ENCODE results near the gene ARF3.

ARF3 gene

GRCh38 chr12:48954841-48955501 lies 2.3 kb downstream of the ARF3 start:
- H3K27me3 ChIP-seq (ENCODE audit: control insufficient read depth, insufficient read depth, low read length) = no peaks in the 10 kb centered on the region
- peaks cover 34% of the 10 kb centered on the region for H3K36me3 ChIP-seq (ENCODE audit: control insufficient read depth, low read depth, low read length)
- H3K9me3 ChIP-seq (ENCODE audit: control insufficient read depth, low read depth, low read length) = no peaks in the 10 kb centered on the region
- no peak overlapping the region for H3K27ac ChIP-seq (ENCODE audit: low read length)
- peak overlapping the region; percentile 79 for H3K4me3 ChIP-seq (ENCODE audit: low read length)
- peaks cover 17% of the 10 kb centered on the region for H3K4me1 ChIP-seq (ENCODE audit: control insufficient read depth, low read depth, low read length)
- no peak overlapping the region for H3K9ac ChIP-seq (ENCODE audit: low read length)

GRCh38 chr12:48954061-48954460 lies 3.2 kb downstream of the ARF3 start:
- H3K27me3 ChIP-seq (ENCODE audit: control insufficient read depth, insufficient read depth, low read length) = no peaks in the 10 kb centered on the region
- no peaks in the 10 kb centered on the region for H3K9me3 ChIP-seq (ENCODE audit: control insufficient read depth, low read depth, low read length)
- H3K36me3 ChIP-seq (ENCODE audit: control insufficient read depth, low read depth, low read length) = peaks cover 40% of the 10 kb centered on the region
- H3K27ac ChIP-seq (ENCODE audit: low read length) = no peak overlapping the region
- H3K4me3 ChIP-seq (ENCODE audit: low read length) = no peak overlapping the region
- peaks cover 17% of the 10 kb centered on the region for H3K4me1 ChIP-seq (ENCODE audit: control insufficient read depth, low read depth, low read length)
- H3K9ac ChIP-seq (ENCODE audit: low read length) = no peak overlapping the region

- Histone ChIP-seq H3K9ac (ENCODE audit: low read length) (no peak overlapping the region), H3K36me3 (ENCODE audit: control insufficient read depth, low read depth, low read length) (peaks cover 43% of the 10 kb centered on the region), H3K4me3 (ENCODE audit: low read length) (no peak overlapping the region), H3K27me3 (ENCODE audit: control insufficient read depth, insufficient read depth, low read length) (no peaks in the 10 kb centered on the region), H3K4me1 (ENCODE audit: control insufficient read depth, low read depth, low read length) (peaks cover 13% of the 10 kb centered on the region), H3K9me3 (ENCODE audit: control insufficient read depth, low read depth, low read length) (no peaks in the 10 kb centered on the region), H3K27ac (ENCODE audit: low read length) (no peak overlapping the region)
Measured at GRCh38 chr12:48952691-48953090, 4.6 kb downstream of the ARF3 start.

GRCh38 chr12:48947727-48948126 lies 9.6 kb downstream of the ARF3 start:
- no peak overlapping the region for H3K27ac ChIP-seq (ENCODE audit: low read length)
- H3K4me3 ChIP-seq (ENCODE audit: low read length) = no peak overlapping the region
- no peak overlapping the region for H3K9ac ChIP-seq (ENCODE audit: low read length)
- H3K27me3 ChIP-seq (ENCODE audit: control insufficient read depth, insufficient read depth, low read length) = no peaks in the 10 kb centered on the region
- H3K4me1 ChIP-seq (ENCODE audit: control insufficient read depth, low read depth, low read length) = no peaks in the 10 kb centered on the region
- H3K9me3 ChIP-seq (ENCODE audit: control insufficient read depth, low read depth, low read length) = no peaks in the 10 kb centered on the region
- H3K36me3 ChIP-seq (ENCODE audit: control insufficient read depth, low read depth, low read length) = peaks cover 24% of the 10 kb centered on the region

- Histone ChIP-seq H3K27ac (ENCODE audit: low read length) (no peak overlapping the region), H3K9ac (ENCODE audit: low read length) (no peak overlapping the region), H3K9me3 (ENCODE audit: control insufficient read depth, low read depth, low read length) (no peaks in the 10 kb centered on the region), H3K4me3 (ENCODE audit: low read length) (no peak overlapping the region), H3K36me3 (ENCODE audit: control insufficient read depth, low read depth, low read length) (peaks cover 17% of the 10 kb centered on the region), H3K4me1 (ENCODE audit: control insufficient read depth, low read depth, low read length) (no peaks in the 10 kb centered on the region), H3K27me3 (ENCODE audit: control insufficient read depth, insufficient read depth, low read length) (no peaks in the 10 kb centered on the region)
Measured at GRCh38 chr12:48946943-48947342, 10.3 kb downstream of the ARF3 start.

GRCh38 chr12:48946205-48946604 lies 11.1 kb downstream of the ARF3 start:
- H3K27me3 ChIP-seq (ENCODE audit: control insufficient read depth, insufficient read depth, low read length) = no peaks in the 10 kb centered on the region
- no peak overlapping the region for H3K4me3 ChIP-seq (ENCODE audit: low read length)
- H3K9me3 ChIP-seq (ENCODE audit: control insufficient read depth, low read depth, low read length) = no peaks in the 10 kb centered on the region
- no peaks in the 10 kb centered on the region for H3K4me1 ChIP-seq (ENCODE audit: control insufficient read depth, low read depth, low read length)
- peaks cover 17% of the 10 kb centered on the region for H3K36me3 ChIP-seq (ENCODE audit: control insufficient read depth, low read depth, low read length)
- no peak overlapping the region for H3K9ac ChIP-seq (ENCODE audit: low read length)
- no peak overlapping the region for H3K27ac ChIP-seq (ENCODE audit: low read length)

GRCh38 chr12:48943221-48943620 lies 14.1 kb downstream of the ARF3 start:
- H3K4me1 ChIP-seq (ENCODE audit: control insufficient read depth, low read depth, low read length) = no peaks in the 10 kb centered on the region
- H3K9ac ChIP-seq (ENCODE audit: low read length) = no peak overlapping the region
- H3K27ac ChIP-seq (ENCODE audit: low read length) = no peak overlapping the region
- H3K36me3 ChIP-seq (ENCODE audit: control insufficient read depth, low read depth, low read length) = peaks cover 37% of the 10 kb centered on the region
- no peak overlapping the region for H3K4me3 ChIP-seq (ENCODE audit: low read length)
- no peaks in the 10 kb centered on the region for H3K9me3 ChIP-seq (ENCODE audit: control insufficient read depth, low read depth, low read length)
- H3K27me3 ChIP-seq (ENCODE audit: control insufficient read depth, insufficient read depth, low read length) = no peaks in the 10 kb centered on the region

- Histone ChIP-seq H3K36me3 (ENCODE audit: control insufficient read depth, low read depth, low read length) (peaks cover 50% of the 10 kb centered on the region), H3K27ac (ENCODE audit: low read length) (no peak overlapping the region), H3K9me3 (ENCODE audit: control insufficient read depth, low read depth, low read length) (no peaks in the 10 kb centered on the region)
Measured at GRCh38 chr12:48940181-48940580, 17.1 kb downstream of the ARF3 start.

GRCh38 chr12:48938805-48939204 lies 18.5 kb downstream of the ARF3 start:
- Histone ChIP-seq H3K4me3 (ENCODE audit: low read length) (no peak overlapping the region), H3K4me1 (ENCODE audit: control insufficient read depth, low read depth, low read length) (no peaks in the 10 kb centered on the region), H3K36me3 (ENCODE audit: control insufficient read depth, low read depth, low read length) (peaks cover 59% of the 10 kb centered on the region), H3K9ac (ENCODE audit: low read length) (no peak overlapping the region), H3K9me3 (ENCODE audit: control insufficient read depth, low read depth, low read length) (no peaks in the 10 kb centered on the region), H3K27ac (ENCODE audit: low read length) (no peak overlapping the region), H3K27me3 (ENCODE audit: control insufficient read depth, insufficient read depth, low read length) (no peaks in the 10 kb centered on the region)

More at GRCh38 chr12:48940181-48940580, 17.1 kb downstream of the ARF3 start:
- Histone ChIP-seq H3K9ac (ENCODE audit: low read length) (no peak overlapping the region), H3K4me3 (ENCODE audit: low read length) (no peak overlapping the region), H3K27me3 (ENCODE audit: control insufficient read depth, insufficient read depth, low read length) (no peaks in the 10 kb centered on the region), H3K4me1 (ENCODE audit: control insufficient read depth, low read depth, low read length) (no peaks in the 10 kb centered on the region)

GRCh38 chr12:48937170-48937569 lies 20.1 kb downstream of the ARF3 start:
- no peaks in the 10 kb centered on the region for H3K9me3 ChIP-seq (ENCODE audit: control insufficient read depth, low read depth, low read length)
- H3K36me3 ChIP-seq (ENCODE audit: control insufficient read depth, low read depth, low read length) = peaks cover 71% of the 10 kb centered on the region
- no peak overlapping the region for H3K27ac ChIP-seq (ENCODE audit: low read length)
- no peak overlapping the region for H3K4me3 ChIP-seq (ENCODE audit: low read length)
- no peaks in the 10 kb centered on the region for H3K4me1 ChIP-seq (ENCODE audit: control insufficient read depth, low read depth, low read length)
- no peak overlapping the region for H3K9ac ChIP-seq (ENCODE audit: low read length)
- H3K27me3 ChIP-seq (ENCODE audit: control insufficient read depth, insufficient read depth, low read length) = no peaks in the 10 kb centered on the region

GRCh38 chr12:48936379-48936979 lies 20.8 kb downstream of the ARF3 start:
- Histone ChIP-seq H3K9me3 (ENCODE audit: control insufficient read depth, low read depth, low read length) (no peaks in the 10 kb centered on the region), H3K4me3 (ENCODE audit: low read length) (no peak overlapping the region), H3K9ac (ENCODE audit: low read length) (no peak overlapping the region), H3K4me1 (ENCODE audit: control insufficient read depth, low read depth, low read length) (no peaks in the 10 kb centered on the region), H3K36me3 (ENCODE audit: control insufficient read depth, low read depth, low read length) (peaks cover 74% of the 10 kb centered on the region), H3K27ac (ENCODE audit: low read length) (no peak overlapping the region), H3K27me3 (ENCODE audit: control insufficient read depth, insufficient read depth, low read length) (no peaks in the 10 kb centered on the region)

GRCh38 chr12:48934312-48934706 lies 23.0 kb downstream of the ARF3 start:
- peaks cover 73% of the 10 kb centered on the region for H3K36me3 ChIP-seq (ENCODE audit: control insufficient read depth, low read depth, low read length)

More at GRCh38 chr12:48934312-48934706, 23.0 kb downstream of the ARF3 start:
- Histone ChIP-seq H3K4me3 (ENCODE audit: low read length) (no peak overlapping the region), H3K27ac (ENCODE audit: low read length) (no peak overlapping the region), H3K27me3 (ENCODE audit: control insufficient read depth, insufficient read depth, low read length) (no peaks in the 10 kb centered on the region), H3K9me3 (ENCODE audit: control insufficient read depth, low read depth, low read length) (no peaks in the 10 kb centered on the region), H3K4me1 (ENCODE audit: control insufficient read depth, low read depth, low read length) (no peaks in the 10 kb centered on the region), H3K9ac (ENCODE audit: low read length) (no peak overlapping the region)

Data from iPS-18a (cell line).